Panc1 (cell line): ENCODE data around the gene PLEKHA8. TPM values are rescaled to one million over a fixed set of nuclear protein-coding genes. Genes with fewer than 3 reads are reported as not detected.

Experiments used
- ATAC-seq: fragments of 200-7000 bp; cut with Tn5 transposase; 2 replicates; pipeline ENCODE4 v1.9.1; 2020; ENCODE audit warnings: mild to moderate bottlenecking, moderate library complexity
- BruUV-seq: library from RNA; stranded (reverse); fragments of 400-500 nt; replicated peaks from 2 replicates; lab custom pipeline; 2021; lab: Mats Ljungman, UMichigan
- CTCF ChIA-PET: fragments of 300-600 bp; sonication (Branson Sonifier 250); formaldehyde crosslinking; loops from one replicate; lab custom pipeline; 2022; ENCODE audit warnings: antibody characterized with exemption; lab: Charles Lee
- POLR2A ChIA-PET: fragments of 300-600 bp; sonication (Branson Sonifier 250); formaldehyde crosslinking; loops from one replicate; lab custom pipeline; 2022; ENCODE audit warnings: antibody characterized with exemption; lab: Charles Lee
- DNase-seq: peaks from one replicate; pipeline ENCODE4 v3.0.0-alpha.2; 2010; ENCODE audit warnings: low read depth, low spot score
- H3K27ac ChIP-seq: 2 replicates; pipeline ENCODE4 v1.5.1; 2011; ENCODE audit warnings: mild to moderate bottlenecking, low read length, inconsistent platforms
- H3K27me3 ChIP-seq: fragments of 200-500 bp; sonication (Bioruptor generic); 2 replicates; pipeline ENCODE4 v1.6.0; 2014; ENCODE audit warnings: low read length, inconsistent platforms; ENCODE audit not compliant: control insufficient read depth, insufficient read depth
- H3K36me3 ChIP-seq: fragments of 200-500 bp; sonication (Bioruptor generic); 2 replicates; pipeline ENCODE4 v1.5.1; 2014; ENCODE audit warnings: inconsistent platforms, mild to moderate bottlenecking, low read length, moderate library complexity; ENCODE audit not compliant: control insufficient read depth, insufficient read depth
- H3K4me1 ChIP-seq: 2 replicates; pipeline ENCODE4 v1.5.1; 2011; ENCODE audit warnings: inconsistent platforms, mild to moderate bottlenecking, low read length, moderate library complexity; ENCODE audit not compliant: control insufficient read depth, insufficient read depth
- H3K4me3 ChIP-seq, 2 experiments: 2 replicates each; pipeline ENCODE4 v1.5.1; 2011 to 2012; ENCODE audit warnings: low read depth in 2 of 2, low read length in 2 of 2, mild to moderate bottlenecking in 2 of 2, inconsistent platforms in 1 of 2, moderate library complexity in 1 of 2
- H3K9me3 ChIP-seq: fragments of 200-500 bp; sonication (Bioruptor generic); 2 replicates; pipeline ENCODE4 v1.5.1; 2014; ENCODE audit warnings: low read depth, mild to moderate bottlenecking, inconsistent platforms, low read length, moderate library complexity; ENCODE audit not compliant: control insufficient read depth, insufficient read depth
- POLR2AphosphoS5 ChIP-seq: IDR thresholded peaks from 2 replicates; pipeline ENCODE4 v1.6.1; 2012; ENCODE audit warnings: mild to moderate bottlenecking, low read depth, low read length, moderate library complexity
- REST ChIP-seq, 2 experiments: IDR thresholded peaks; 2 replicates each; pipeline ENCODE4 v1.6.1; 2011 to 2012; ENCODE audit warnings: low read depth in 2 of 2, control low read depth in 1 of 2, low read length in 1 of 2, mild to moderate bottlenecking in 1 of 2, moderate library complexity in 1 of 2; ENCODE audit not compliant: insufficient read depth in 1 of 2
- SIN3A ChIP-seq: IDR thresholded peaks from 2 replicates; pipeline ENCODE4 v1.6.1; 2012; ENCODE audit warnings: low read depth, mild to moderate bottlenecking, low read length, moderate library complexity, borderline replicate concordance; ENCODE audit not compliant: insufficient read depth
- TCF7L2 ChIP-seq: IDR thresholded peaks from 2 replicates; pipeline ENCODE4 v1.6.1; 2011; ENCODE audit warnings: mild to moderate bottlenecking, low read depth, low read length, inconsistent platforms
- in situ Hi-C: cut with HindIII; loops from 2 replicates; pipeline ENCODE4 v1.10.0; 2016; ENCODE audit warnings: low sequenced_read_pairs, low pct_unique_long_range_greater_than_20kb
- intact Hi-C: fragments of 100-400 bp; cut with micrococcal nuclease; formaldehyde crosslinking; loops from one replicate; pipeline ENCODE4 v1.10.0; 2022; ENCODE audit not compliant: unreplicated experiment
- total RNA-seq: library from RNA; stranded (reverse); gene quantifications from one replicate; pipeline ENCODE4 v1.2.1, GENCODE V29; 2021; ENCODE audit not compliant: unreplicated experiment
- TF ChIP-seq, protein P1 (sequence below): fragments of 450-650 bp; IDR thresholded peaks from 2 replicates; pipeline ENCODE4 v1.5.1; 2017; ENCODE audit warnings: mild to moderate bottlenecking

Gene PLEKHA8
- total RNA-seq, 1 experiment from 2014 or later: 20.7 TPM

DNA sequence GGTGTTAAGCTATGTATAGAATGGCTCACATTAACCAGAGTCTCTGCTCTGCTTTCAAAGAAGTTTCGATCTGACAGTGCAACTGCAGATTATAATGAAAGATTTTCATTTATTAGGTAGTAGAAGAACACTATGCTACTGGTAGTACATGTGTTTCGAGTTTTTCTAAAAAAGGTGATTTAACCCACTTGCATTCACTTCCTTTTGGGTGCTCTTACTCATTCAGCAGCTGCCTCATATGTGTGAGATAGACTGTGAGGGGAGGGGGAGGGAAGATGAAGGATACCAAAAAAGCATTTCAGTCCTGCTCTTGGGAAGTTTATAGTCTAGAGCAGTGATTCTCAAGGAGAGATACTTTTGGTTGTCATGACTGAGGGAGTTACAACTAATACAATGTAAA lies 20.4 kb downstream of the PLEKHA8 start:
- ChIA-PET CTCF (no interaction called here), POLR2A (no interaction called here)
- Histone ChIP-seq H3K27ac (no peak overlapping the region), H3K27me3 (no peaks in the 10 kb centered on the region), H3K9me3 (no peaks in the 10 kb centered on the region), H3K4me3 (no peak overlapping the region), H3K4me1 (no peaks in the 10 kb centered on the region), H3K36me3 (no peaks in the 10 kb centered on the region; the same call in 1 of the 2 replicates)
- BruUV-seq: no TSS peak
- DNase-seq: no peak
- intact Hi-C loops: no loop called here
- in situ Hi-C loops: no loop called here
- TF ChIP-seq, protein P1, sequence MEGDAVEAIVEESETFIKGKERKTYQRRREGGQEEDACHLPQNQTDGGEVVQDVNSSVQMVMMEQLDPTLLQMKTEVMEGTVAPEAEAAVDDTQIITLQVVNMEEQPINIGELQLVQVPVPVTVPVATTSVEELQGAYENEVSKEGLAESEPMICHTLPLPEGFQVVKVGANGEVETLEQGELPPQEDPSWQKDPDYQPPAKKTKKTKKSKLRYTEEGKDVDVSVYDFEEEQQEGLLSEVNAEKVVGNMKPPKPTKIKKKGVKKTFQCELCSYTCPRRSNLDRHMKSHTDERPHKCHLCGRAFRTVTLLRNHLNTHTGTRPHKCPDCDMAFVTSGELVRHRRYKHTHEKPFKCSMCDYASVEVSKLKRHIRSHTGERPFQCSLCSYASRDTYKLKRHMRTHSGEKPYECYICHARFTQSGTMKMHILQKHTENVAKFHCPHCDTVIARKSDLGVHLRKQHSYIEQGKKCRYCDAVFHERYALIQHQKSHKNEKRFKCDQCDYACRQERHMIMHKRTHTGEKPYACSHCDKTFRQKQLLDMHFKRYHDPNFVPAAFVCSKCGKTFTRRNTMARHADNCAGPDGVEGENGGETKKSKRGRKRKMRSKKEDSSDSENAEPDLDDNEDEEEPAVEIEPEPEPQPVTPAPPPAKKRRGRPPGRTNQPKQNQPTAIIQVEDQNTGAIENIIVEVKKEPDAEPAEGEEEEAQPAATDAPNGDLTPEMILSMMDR: no peak
- TF ChIP-seq SIN3A: no peak
- ATAC-seq: no peak

GRCh38 chr7:30049173-30049572 lies 21.0 kb downstream of the PLEKHA8 start:
- intact Hi-C loops: no loop called here
- in situ Hi-C loops: no loop called here
- POLR2A ChIA-PET: no interaction called here
- Histone ChIP-seq H3K4me3 (no peak overlapping the region), H3K27ac (no peak overlapping the region), H3K4me1 (no peaks in the 10 kb centered on the region), H3K9me3 (no peaks in the 10 kb centered on the region), H3K27me3 (no peaks in the 10 kb centered on the region), H3K36me3 (no peaks in the 10 kb centered on the region; the same call in 1 of the 2 replicates)
- TF ChIP-seq REST (IDR thresholded peaks at IDR 0.05; ENCODE audit: insufficient read depth in 1 of 2, low read depth in 2 of 2, low read length in 1 of 2) (no peak), SIN3A (no peak), POLR2AphosphoS5 (no peak), TCF7L2 (no peak)
- TF ChIP-seq, protein P1: no peak
- CTCF ChIA-PET: no interaction called here
- no peak for DNase-seq
- ATAC-seq: no peak
- no TSS peak for BruUV-seq
